ENCODE measurements around the gene RNF123.

The RNF123 gene

DNA sequence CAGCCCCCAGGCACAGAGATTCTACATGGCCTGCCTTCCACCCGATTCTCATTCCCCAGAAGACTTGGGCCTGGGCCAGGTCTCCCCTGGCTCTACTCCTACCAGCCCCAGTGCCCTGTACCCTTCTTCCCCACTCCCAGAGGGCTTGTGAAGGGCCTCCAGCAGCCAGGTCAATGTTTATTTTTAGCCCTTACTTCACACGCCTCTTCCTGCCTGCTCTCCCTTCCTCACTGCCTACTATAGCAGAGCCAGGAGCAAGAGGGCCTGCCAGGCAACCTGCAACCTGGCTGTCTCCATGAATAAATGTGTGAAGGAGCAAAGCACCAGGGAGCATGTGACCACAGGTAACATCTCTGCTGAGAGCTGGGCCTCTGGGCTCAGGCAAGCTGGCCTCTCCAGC lies 41.6 kb upstream of the RNF123 start:
- H3K27ac ChIP-seq, result no peak overlapping the region
- TF ChIP-seq, protein P1, sequence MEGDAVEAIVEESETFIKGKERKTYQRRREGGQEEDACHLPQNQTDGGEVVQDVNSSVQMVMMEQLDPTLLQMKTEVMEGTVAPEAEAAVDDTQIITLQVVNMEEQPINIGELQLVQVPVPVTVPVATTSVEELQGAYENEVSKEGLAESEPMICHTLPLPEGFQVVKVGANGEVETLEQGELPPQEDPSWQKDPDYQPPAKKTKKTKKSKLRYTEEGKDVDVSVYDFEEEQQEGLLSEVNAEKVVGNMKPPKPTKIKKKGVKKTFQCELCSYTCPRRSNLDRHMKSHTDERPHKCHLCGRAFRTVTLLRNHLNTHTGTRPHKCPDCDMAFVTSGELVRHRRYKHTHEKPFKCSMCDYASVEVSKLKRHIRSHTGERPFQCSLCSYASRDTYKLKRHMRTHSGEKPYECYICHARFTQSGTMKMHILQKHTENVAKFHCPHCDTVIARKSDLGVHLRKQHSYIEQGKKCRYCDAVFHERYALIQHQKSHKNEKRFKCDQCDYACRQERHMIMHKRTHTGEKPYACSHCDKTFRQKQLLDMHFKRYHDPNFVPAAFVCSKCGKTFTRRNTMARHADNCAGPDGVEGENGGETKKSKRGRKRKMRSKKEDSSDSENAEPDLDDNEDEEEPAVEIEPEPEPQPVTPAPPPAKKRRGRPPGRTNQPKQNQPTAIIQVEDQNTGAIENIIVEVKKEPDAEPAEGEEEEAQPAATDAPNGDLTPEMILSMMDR (IDR thresholded peaks at IDR 0.05), result no peak
- no peak for TF ChIP-seq ZFX (IDR thresholded peaks at IDR 0.05; ENCODE audit: borderline replicate concordance)

DNA sequence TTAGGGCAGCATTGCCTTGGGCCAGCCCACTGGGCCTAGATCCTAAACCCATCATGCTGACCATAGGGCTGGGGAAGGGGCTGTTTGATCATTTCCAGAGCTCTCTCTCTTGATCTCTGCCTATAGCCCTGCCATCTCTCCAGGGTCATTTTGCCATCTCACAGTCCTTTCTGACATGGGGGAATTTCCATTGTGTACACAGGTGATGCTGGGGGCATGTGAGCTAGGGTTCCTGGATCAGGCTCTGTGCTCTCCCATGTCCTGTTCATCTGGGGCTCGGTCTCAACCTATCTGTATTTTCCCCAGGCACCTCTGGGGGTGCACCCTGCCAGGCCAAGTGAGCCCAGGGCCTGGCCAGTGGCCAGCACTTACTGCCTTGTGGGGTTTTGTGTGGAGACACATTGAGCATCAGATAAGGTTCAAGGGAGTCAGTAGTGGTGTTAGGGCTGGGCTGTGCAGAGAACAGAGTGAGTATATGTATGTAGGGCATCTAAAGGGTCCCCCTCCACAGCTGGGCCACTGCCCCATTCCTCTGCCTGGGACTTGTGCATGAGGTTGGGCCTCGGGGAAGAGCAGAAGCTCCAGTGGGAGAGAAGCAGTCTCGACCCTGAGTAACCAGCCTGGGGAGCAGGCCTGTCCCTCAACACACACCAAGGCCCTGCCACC lies 40.9 kb upstream of the RNF123 start:
- no peak overlapping the region for H3K27ac ChIP-seq
- TF ChIP-seq ZFX (IDR thresholded peaks at IDR 0.05; ENCODE audit: borderline replicate concordance), result no peak
- TF ChIP-seq, protein P1 (IDR thresholded peaks at IDR 0.05), result no peak

DNA sequence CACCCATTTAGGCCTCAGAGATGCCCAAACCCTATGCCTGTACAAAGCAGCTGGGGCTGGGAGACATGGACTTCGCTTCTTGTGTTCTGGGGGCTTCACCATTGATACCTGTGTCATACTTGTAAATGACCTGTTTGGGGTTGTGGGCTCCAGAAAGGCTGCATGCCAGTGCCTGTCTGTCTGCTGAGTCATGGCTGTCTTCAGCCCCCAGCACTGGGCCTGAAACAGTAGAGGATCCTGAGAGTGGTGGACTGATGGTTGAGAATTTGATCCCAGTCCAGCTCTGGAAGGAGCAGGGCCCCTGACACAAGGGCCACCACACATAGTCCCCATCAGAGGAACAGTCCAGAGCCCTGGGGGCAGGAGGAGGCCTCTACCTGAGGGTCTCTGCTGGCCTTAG lies 39.8 kb upstream of the RNF123 start:
- H3K27ac ChIP-seq, result no peak overlapping the region
- TF ChIP-seq ZFX (IDR thresholded peaks at IDR 0.05; ENCODE audit: borderline replicate concordance), result no peak
- TF ChIP-seq, protein P1 (IDR thresholded peaks at IDR 0.05), result no peak

DNA sequence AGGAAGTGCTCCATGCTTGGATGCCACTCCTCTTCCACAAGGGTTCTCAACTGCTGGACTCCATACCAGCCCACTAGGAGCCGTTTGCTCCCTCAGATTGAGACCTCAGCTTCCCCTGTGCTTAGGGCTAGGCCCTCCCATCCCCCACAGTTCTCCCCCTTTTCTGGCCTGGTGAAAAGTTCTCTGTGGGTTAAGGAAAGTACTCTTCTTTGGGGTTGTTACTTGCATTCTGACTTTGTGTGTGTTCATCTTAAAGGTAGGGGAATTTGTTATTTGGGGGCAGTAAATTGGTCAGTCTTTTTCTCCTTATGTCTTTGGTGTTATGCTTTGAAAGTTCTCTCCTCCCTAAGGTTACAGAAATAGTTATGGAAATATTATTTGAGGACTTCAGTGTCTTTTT lies 39.2 kb upstream of the RNF123 start:
- TF ChIP-seq, protein P1 (IDR thresholded peaks at IDR 0.05), result no peak
- TF ChIP-seq ZFX (IDR thresholded peaks at IDR 0.05; ENCODE audit: borderline replicate concordance), result no peak
- no peak overlapping the region for H3K27ac ChIP-seq

DNA sequence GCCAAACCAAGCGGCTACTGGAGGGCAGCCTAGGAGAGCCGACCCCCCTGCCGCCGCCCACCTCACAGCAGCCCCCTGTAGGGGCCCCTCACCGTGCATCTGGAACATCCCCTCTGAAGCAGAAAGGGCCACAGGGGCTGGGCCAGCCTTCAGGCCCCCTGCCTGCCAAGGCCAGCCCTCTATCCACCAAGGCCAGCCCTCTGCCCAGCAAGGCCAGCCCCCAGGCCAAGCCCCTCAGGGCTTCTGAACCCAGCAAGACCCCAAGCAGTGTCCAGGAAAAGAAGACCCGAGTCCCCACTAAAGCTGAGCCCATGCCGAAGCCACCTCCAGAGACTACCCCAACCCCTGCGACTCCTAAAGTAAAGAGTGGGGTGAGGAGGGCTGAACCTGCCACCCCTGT lies 38.7 kb upstream of the RNF123 start:
- TF ChIP-seq ZFX (IDR thresholded peaks at IDR 0.05; ENCODE audit: borderline replicate concordance), result no peak
- TF ChIP-seq, protein P1 (IDR thresholded peaks at IDR 0.05), result no peak
- H3K27ac ChIP-seq, result no peak overlapping the region

DNA sequence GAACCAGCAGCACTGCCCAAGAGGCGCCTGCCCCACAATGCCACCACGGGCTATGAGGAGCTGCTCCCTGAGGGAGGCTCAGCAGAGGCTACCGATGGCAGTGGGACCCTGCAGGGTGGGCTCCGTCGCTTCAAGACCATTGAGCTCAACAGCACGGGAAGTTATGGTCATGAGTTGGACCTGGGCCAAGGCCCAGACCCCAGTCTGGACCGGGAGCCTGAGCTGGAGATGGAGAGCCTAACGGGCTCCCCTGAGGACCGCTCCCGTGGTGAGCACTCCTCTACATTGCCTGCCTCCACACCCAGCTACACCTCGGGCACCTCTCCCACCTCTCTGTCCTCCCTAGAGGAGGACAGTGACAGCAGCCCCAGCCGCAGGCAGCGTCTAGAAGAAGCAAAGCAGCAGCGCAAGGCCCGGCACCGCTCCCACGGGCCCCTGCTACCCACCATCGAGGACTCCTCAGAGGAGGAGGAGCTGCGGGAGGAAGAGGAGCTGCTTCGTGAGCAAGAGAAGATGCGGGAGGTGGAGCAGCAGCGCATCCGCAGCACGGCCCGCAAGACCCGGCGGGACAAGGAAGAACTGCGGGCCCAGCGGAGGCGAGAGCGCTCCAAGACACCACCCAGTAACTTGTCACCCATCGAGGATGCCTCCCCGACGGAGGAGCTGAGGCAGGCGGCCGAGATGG lies 37.0 kb upstream of the RNF123 start:
- no peak overlapping the region for H3K27ac ChIP-seq
- TF ChIP-seq, protein P1 (IDR thresholded peaks at IDR 0.05), result no peak
- no peak for TF ChIP-seq ZFX (IDR thresholded peaks at IDR 0.05; ENCODE audit: borderline replicate concordance)

DNA sequence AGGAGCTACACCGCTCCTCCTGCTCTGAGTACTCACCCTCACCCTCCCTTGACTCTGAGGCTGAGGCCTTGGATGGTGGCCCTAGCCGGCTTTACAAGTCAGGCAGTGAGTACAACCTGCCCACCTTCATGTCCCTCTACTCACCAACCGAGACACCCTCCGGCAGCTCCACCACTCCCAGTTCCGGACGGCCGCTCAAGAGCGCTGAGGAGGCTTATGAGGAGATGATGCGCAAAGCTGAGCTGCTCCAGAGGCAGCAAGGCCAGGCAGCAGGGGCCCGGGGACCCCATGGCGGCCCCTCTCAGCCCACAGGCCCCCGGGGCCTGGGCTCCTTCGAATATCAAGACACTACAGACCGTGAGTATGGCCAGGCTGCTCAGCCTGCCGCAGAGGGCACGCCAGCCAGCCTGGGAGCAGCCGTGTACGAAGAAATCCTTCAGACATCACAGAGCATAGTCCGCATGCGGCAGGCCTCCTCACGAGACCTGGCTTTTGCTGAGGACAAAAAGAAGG lies 36.4 kb upstream of the RNF123 start:
- TF ChIP-seq ZFX (IDR thresholded peaks at IDR 0.05; ENCODE audit: borderline replicate concordance), result no peak
- TF ChIP-seq, protein P1 (IDR thresholded peaks at IDR 0.05), result no peak

More for the DNA sequence above, 36.4 kb upstream of the RNF123 start:
- no peak overlapping the region for H3K27ac ChIP-seq

Data from 22Rv1 (cell line).